Type B pancreatic cell (in vitro differentiated cells): Measurements from ENCODE around the gene SFTPD. TPM values are rescaled to one million over a fixed set of nuclear protein-coding genes. Genes with fewer than 3 reads are reported as not detected.
"Not testable (repeated sequence)": the region's sequence is repeated elsewhere in the genome, so short reads cannot be mapped to it uniquely, and the experiment has no call there.

Source experiments
- DNase-seq: peaks from one replicate; pipeline ENCODE4 v3.0.0; 2021; ENCODE audit warnings: mixed read lengths; ENCODE audit not compliant: unreplicated experiment; ENCODE audit errors: extremely low spot score
- H3K27ac Mint-ChIP-seq: 2 replicates; pipeline ENCODE4 v1.8.0; 2021; ENCODE audit warnings: mild to moderate bottlenecking, mixed read lengths
- H3K27me3 Mint-ChIP-seq: 2 replicates; pipeline ENCODE4 v1.8.0; 2021; ENCODE audit warnings: mixed read lengths
- H3K36me3 Mint-ChIP-seq: 2 replicates; pipeline ENCODE4 v1.8.0; 2021; ENCODE audit warnings: mixed read lengths
- H3K4me1 Mint-ChIP-seq: one replicate; pipeline ENCODE4 v1.8.0; 2021; ENCODE audit warnings: mixed read lengths; ENCODE audit not compliant: unreplicated experiment
- H3K4me3 Mint-ChIP-seq: 2 replicates; pipeline ENCODE4 v1.8.0; 2021; ENCODE audit warnings: mild to moderate bottlenecking, mixed read lengths
- H3K9me3 Mint-ChIP-seq: 2 replicates; pipeline ENCODE4 v1.8.0; 2021; ENCODE audit warnings: mixed read lengths
- CTCF ChIP-seq: fragments of 200-600 bp; sonication (generic); conservative IDR thresholded peaks from 2 replicates; pipeline ENCODE4 v1.5.0; 2021; ENCODE audit warnings: antibody characterized with exemption, mild to moderate bottlenecking
- total RNA-seq: library from RNA; stranded (reverse); gene quantifications from 2 replicates; pipeline ENCODE4 v1.2.1, GENCODE V29; 2021; ENCODE audit warnings: low replicate concordance

Gene SFTPD
- total RNA-seq, 1 donor from 2014 or later, result 0.24 TPM

DNA sequence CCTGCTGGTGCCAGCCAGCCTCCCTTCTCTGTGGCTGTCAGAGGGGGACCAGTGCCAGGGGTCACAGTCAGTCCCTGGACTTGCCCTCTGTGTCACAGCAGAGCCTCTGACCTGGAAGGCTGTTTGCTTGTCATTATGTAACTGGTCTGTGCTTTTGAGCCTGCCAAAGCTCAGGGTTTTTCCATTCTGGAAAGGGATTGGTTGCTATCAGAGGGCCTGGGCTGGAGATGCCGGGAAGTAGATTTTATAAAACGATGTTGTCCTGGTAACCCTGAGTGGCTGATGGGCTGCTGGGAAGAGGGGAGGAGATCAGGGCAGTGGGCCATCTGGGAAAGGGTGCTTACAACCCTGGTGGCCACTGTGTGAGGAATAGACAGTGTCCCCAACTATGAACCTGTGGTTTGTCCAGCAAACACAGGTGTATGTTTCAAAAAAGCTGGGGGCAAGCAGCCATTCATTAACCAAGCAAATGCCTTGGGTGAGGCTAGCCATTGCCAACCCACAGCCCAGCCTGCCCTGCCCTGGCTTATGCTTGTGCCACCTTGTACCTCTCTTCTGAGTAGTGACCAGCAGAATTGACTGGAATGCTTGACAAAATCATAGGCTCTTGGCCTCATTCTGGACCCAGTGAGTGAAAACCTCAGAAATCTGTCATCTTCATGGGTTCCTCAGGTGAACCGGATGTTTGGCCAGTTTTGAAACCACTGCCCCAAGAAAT, 21.6 kb downstream of the SFTPD start:
- no peaks in the 10 kb centered on the region for H3K9me3 Mint-ChIP-seq
- TF ChIP-seq CTCF, result no peak
- DNase-seq, result no peak
- H3K27ac Mint-ChIP-seq, result no peak overlapping the region
- H3K27me3 Mint-ChIP-seq, result peaks cover 26% of the 10 kb centered on the region
- H3K36me3 Mint-ChIP-seq, result no peaks in the 10 kb centered on the region
- H3K4me3 Mint-ChIP-seq, result no peak overlapping the region
- H3K4me1 Mint-ChIP-seq, result no peaks in the 10 kb centered on the region

GRCh38 chr10:79926037-79926436, 22.9 kb downstream of the SFTPD start:
- Mint-ChIP-seq H3K9me3 (no peaks in the 10 kb centered on the region), H3K27ac (no peak overlapping the region), H3K36me3 (no peaks in the 10 kb centered on the region), H3K4me1 (no peaks in the 10 kb centered on the region), H3K4me3 (no peak overlapping the region), H3K27me3 (peaks cover 18% of the 10 kb centered on the region)
- DNase-seq, result no peak
- no peak for TF ChIP-seq CTCF

GRCh38 chr10:79925614-79926013, 23.3 kb downstream of the SFTPD start:
- no peak overlapping the region for H3K27ac Mint-ChIP-seq
- peaks cover 14% of the 10 kb centered on the region for H3K27me3 Mint-ChIP-seq
- H3K4me3 Mint-ChIP-seq, result no peak overlapping the region
- DNase-seq, result no peak
- no peak for TF ChIP-seq CTCF
- H3K4me1 Mint-ChIP-seq, result no peaks in the 10 kb centered on the region
- H3K36me3 Mint-ChIP-seq, result no peaks in the 10 kb centered on the region
- no peaks in the 10 kb centered on the region for H3K9me3 Mint-ChIP-seq

- Mint-ChIP-seq H3K27ac (no peak overlapping the region), H3K27me3 (no peaks in the 10 kb centered on the region), H3K4me1 (no peaks in the 10 kb centered on the region), H3K36me3 (no peaks in the 10 kb centered on the region), H3K9me3 (no peaks in the 10 kb centered on the region), H3K4me3 (no peak overlapping the region)
- no peak for DNase-seq
- no peak for TF ChIP-seq CTCF
These were observed 25.2 kb downstream of the SFTPD start for GRCh38 chr10:79923669-79924068.

DNA sequence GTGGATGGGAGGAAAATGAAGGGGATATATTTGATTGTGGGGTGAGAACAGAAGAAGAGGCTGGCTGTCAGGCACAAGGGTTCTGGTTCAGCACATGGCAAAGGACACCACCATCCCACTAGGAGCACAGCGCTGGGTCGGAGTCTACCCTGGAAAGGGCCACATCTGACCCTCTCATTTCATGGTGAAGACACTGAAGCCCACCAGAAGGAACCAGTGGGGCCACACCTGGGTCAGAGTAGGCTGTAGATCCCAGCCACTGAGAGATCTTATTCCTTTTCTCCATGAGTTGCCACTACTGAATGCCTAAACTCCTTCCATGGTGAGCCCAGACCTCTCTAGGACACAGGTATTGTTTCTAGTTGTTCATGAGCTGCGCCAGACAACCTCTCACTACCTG, 25.8 kb downstream of the SFTPD start:
- Mint-ChIP-seq H3K36me3 (no peaks in the 10 kb centered on the region), H3K27ac (no peak overlapping the region), H3K4me3 (no peak overlapping the region), H3K9me3 (no peaks in the 10 kb centered on the region), H3K4me1 (no peaks in the 10 kb centered on the region), H3K27me3 (no peaks in the 10 kb centered on the region)
- DNase-seq, result no peak
- TF ChIP-seq CTCF, result no peak

DNA sequence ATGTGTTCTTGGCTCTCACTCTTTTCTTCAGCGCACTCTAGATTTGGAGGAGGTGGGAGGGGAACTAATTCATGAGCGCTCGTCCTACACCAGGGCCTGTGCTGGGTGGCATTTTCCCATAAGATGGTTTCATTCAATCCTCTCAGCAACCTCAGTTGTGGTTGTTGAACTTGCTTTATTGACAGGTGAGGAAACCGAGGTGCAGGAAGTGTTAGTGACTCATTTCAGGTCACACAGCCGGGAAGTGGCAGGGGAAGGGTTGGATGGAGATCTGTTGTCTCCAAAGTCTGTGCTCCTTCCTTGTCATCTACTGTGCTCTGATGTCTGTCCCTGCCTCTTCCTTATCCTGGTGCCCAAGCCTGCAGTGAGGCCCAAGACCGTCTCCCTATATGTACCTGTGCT, 26.9 kb downstream of the SFTPD start:
- H3K9me3 Mint-ChIP-seq, H3K4me1 Mint-ChIP-seq, H3K27me3 Mint-ChIP-seq, H3K36me3 Mint-ChIP-seq, H3K4me3 Mint-ChIP-seq, DNase-seq, H3K27ac Mint-ChIP-seq: not testable (repeated sequence)

GRCh38 chr10:79915838-79916237, 33.1 kb downstream of the SFTPD start:
- not testable (repeated sequence) for DNase-seq, H3K4me3 Mint-ChIP-seq, H3K27me3 Mint-ChIP-seq, H3K36me3 Mint-ChIP-seq, H3K4me1 Mint-ChIP-seq, H3K9me3 Mint-ChIP-seq, H3K27ac Mint-ChIP-seq
